Stimulated activated CD4-positive, alpha-beta T cell treated with anti-CD3 and anti-CD28 coated beads, Interleukin-15, amount 100 ng/mL, for 24 hours (primary cell): ENCODE results near the gene MACROD2.
"Not testable (repeated sequence)": the region's sequence is repeated elsewhere in the genome, so short reads cannot be mapped to it uniquely, and the experiment has no call there.

ENCODE experiments used
- DNase-seq: peaks from one replicate; pipeline ENCODE4 v3.0.0-alpha.2; 2020

Gene MACROD2

GRCh38 chr20:15515691-15516090 lies 1520.4 kb downstream of the MACROD2 start:
- DNase-seq, result no peak

DNA sequence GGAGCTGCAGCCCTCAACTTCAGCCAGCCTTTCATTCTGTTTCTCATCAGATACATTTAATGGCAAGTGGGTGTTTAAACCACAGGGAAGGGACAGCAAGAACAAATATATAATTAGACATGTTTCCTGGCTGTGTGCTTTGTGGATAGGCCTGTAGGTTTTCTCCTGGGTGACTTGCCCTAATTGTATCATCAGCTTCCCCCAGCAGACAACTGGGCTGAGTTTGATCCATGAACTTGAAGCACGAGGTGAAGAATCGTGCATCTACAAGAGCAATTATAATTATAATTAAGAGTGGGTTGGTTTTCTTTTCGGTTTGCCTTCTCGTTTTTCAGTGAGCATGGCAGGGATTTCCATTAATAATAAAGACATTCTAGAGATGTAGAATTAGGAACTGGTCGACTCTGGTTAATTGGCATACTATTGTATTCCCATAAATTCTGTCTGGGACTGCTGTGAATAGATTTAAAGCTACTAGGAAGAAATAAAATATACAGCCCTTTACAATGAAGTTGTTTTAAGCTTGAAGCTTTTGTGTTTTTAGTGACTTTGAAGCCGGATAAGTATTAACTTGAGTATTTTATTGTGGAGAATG lies 1525.7 kb downstream of the MACROD2 start:
- DNase-seq, result no peak

GRCh38 chr20:15523400-15523799 lies 1528.1 kb downstream of the MACROD2 start:
- DNase-seq, result no peak

GRCh38 chr20:15528391-15529111 lies 1533.2 kb downstream of the MACROD2 start:
- DNase-seq, result no peak

- no peak for DNase-seq
Measured at GRCh38 chr20:15535863-15536262, 1540.5 kb downstream of the MACROD2 start.

DNA sequence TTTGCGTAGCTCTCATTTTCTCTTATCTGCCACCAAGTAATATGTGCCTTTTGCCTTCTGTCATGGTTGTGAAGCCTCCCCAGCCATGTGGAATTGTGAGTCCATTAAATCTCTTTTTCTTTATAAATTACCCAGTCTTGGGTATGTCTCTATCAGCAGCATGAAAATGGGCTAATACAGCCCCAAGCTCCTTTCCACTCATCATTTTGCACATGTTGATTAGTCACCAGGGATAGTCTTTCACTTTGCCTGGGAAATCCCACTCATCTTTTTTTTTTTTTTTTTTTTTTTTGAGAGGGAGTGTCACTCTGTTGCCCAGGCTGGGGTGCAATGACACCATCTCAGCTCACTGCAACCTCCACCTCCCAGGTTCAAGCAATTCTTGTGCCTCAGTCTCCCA lies 1541.9 kb downstream of the MACROD2 start:
- DNase-seq, result not testable (repeated sequence)

DNA sequence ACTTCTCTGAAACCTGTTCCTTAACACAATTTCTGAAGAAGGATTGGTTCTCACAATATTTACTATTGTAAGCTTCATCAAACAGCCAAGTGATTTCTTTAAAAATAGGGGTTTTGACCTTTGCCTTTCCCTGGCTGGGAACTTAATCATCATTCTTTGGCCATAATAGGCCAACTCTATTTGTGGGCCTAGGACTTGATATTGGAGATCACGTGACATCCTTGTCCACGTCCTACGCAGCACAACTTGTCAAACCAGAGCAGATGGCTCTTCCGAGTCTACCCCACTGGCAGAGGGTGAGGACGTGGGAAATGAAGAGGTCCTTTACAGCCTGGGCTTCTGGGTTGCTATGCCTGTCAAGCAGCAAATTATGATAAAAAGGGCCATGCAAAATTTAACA lies 1547.3 kb downstream of the MACROD2 start:
- no peak for DNase-seq

DNA sequence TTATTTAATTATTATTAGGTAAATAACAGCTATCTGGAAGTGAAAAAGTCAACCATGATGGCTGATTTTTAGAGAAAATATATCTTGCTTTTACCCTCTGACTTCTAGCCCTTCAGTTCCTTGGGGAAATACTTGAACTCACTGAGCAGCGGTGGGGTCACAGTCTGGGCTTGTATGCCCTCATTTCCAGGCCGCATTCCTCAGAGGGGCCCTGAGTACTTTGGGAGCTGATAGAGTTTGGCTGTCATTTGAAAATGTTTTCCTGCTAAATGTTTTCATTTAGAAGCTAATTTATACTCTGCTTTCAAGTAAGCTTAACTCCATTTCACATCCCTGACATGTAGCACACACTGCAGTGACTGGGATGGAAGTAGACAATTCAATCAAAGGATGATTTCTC lies 1549.4 kb downstream of the MACROD2 start:
- no peak for DNase-seq

- DNase-seq, result no peak
Measured at GRCh38 chr20:15546525-15547023, 1551.3 kb downstream of the MACROD2 start.

DNA sequence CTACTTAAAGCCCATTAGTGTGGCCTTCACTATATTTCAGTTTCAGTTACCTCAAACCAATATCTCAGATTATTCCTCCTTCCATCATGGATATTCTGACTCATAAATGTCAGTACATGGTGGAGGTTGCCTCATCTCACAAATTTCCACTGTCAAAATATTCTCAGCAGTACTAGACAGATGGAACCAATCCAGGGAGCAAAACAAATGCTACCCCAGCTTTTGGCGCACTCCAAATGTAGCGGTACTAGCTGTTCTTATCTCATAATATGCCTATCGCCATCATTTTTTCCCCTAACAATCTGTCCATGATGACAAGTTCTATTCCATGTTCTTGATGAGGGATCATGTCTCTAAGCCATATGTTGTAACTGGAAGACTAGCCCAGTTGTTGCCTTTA lies 1551.8 kb downstream of the MACROD2 start:
- no peak for DNase-seq

DNA sequence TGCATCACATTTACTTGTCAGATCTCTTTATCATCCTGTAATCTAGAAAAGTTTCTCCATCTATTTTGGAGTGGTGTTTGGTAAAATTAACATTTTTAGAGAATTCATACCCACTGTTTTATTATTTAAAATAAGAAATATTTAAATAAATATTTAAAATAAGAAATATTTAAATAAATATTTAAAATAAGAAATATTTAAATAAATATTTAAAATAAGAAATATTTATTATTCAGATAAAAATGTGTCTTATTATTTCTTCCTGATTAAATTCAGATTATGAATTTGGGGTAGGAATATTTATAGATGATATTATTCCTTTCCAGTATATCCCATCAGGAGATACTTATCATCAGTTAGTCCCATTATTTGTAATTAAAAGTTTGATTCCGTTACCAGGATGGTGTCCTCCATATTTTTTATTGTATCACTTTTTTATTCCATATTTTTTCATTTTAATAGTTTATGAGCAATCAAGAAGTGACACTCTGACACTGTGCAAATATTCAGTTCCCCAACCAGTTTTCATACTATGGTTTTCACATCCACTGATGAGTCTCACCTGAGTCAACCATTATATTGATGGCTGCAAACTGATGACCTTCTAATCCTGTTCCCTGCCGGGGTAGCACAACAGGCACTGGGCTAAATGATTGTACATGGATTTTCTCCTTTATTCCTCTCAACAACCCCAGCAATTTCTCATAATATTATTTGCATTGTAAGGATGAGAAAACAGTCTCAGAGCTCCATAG lies 1555.0 kb downstream of the MACROD2 start:
- no peak for DNase-seq

DNA sequence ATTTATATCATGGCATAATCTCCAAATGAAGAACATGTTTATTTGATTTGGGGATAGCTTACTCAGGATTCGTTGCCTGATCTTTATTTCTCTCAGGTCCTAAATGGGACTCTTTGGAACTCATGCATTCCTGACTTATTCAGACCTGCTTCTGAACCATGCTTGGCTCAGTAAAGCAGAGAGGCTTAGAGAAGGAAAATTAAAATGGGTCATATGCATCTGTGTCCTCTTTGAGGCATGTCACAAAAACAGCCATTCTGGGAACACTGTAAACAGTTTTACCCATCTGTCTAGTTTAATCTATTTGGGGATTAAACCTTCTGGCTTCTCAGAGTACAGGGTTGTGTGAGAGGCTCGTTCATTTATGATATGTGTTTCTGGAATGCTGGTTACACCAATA lies 1560.6 kb downstream of the MACROD2 start:
- no peak for DNase-seq

- no peak for DNase-seq
Measured at GRCh38 chr20:15556869-15557268, 1561.6 kb downstream of the MACROD2 start.

- no peak for DNase-seq
Measured at GRCh38 chr20:15561070-15561569, 1565.8 kb downstream of the MACROD2 start.

- DNase-seq, result no peak
Measured at GRCh38 chr20:15561707-15562404, 1566.5 kb downstream of the MACROD2 start.

DNA sequence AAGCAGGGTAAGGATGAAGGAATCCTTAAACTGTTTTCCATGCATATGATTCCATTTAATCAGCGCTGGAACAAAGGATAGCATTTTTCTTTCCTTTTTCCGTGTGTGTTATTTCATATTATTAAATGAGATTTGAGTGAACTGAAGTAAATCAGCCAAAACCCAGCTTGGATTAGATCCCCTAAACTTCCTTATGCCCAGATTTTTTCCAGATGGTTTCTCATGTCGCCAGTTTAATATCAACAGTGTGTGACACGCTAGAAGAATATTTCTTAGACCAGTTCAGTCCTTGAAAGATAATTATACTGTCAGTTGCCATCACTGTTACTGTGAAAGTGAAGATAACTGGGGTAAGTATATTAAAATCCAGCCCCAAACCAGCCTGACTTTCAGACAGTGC lies 1568.5 kb downstream of the MACROD2 start:
- no peak for DNase-seq

DNA sequence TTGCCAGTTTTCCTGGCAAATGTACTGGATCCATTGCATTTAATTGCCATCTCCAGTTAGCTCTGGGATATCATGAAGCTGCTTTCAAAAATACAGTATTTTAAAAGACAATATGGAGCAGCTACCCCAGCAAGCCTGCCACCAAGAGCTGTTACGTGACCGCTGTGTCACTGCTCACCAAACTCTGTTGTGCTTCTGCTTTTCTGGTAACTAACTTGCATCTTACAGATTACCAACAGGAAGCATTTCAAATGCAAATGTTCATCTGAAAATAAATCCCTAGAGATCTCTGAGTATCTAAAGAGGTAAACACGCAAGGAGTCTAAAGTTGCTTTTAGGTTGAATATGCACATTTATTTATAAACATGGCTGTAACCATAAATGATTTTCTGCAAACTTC lies 1569.7 kb downstream of the MACROD2 start:
- no peak for DNase-seq

DNA sequence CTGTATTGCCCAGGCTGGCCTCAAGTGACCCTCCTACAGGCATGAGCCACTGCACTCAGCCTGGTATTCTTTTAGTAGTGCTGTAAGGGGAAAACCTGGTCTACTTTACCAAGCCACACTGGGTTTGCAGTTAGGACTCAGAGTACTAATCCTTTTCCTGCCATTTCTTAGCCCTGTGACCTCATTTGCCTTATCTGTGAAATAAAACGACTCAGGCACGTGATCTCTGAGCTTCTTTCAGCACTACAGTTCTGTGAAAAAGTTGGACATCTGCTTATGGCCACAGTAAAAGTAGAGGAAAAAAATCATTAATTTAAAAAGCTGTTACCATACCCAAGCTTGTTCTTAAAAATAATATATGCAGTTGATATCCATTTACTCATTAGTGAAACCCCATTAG lies 1570.5 kb downstream of the MACROD2 start:
- DNase-seq, result no peak

GRCh38 chr20:15567219-15567618 lies 1571.9 kb downstream of the MACROD2 start:
- no peak for DNase-seq

- DNase-seq, result no peak
Measured at GRCh38 chr20:15570156-15570555, 1574.8 kb downstream of the MACROD2 start.

- DNase-seq, result no peak
Measured at GRCh38 chr20:15571056-15571455, 1575.7 kb downstream of the MACROD2 start.

DNA sequence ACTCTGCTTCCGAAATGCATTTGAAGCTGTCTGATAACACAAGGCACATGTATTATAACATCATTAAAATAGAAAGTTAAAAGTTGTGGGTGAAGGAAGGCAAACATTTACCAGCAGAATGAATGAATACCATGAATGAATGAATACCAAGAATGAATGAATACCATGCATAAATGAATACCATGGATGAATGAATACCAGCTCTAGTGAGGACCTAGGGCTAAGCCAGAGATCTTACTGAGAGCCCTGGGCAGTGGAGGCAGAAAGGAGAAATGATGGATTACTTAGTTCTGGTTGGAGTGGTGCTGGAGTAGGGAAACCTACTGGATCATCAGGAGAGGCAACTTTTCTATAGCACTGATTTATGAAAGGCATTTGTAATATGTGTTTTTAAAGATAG lies 1579.9 kb downstream of the MACROD2 start:
- DNase-seq, result no peak

DNA sequence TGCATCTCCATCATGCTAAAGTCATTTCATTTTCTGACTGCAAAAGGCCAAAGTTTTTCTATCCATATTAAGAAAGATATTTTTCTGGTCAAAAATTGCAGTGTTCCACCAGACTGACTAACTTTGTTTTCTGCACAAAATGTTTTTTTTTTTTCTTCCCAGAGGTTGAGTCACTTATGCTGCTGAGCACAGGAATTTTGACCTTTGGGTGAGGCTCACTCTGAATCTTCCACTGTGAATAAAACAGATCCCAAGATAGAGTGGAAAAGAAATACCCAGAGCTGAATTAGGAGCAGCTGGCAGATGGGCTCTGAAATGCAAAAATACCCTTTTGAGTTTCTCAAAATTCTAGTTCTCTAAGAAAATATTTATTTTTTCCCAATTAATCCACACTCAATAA lies 1581.1 kb downstream of the MACROD2 start:
- no peak for DNase-seq
